ENCODE data around the gene PPT2.
"Not testable (repeated sequence)": the region's sequence is repeated elsewhere in the genome, so short reads cannot be mapped to it uniquely, and the experiment has no call there.

Gene PPT2

DNA sequence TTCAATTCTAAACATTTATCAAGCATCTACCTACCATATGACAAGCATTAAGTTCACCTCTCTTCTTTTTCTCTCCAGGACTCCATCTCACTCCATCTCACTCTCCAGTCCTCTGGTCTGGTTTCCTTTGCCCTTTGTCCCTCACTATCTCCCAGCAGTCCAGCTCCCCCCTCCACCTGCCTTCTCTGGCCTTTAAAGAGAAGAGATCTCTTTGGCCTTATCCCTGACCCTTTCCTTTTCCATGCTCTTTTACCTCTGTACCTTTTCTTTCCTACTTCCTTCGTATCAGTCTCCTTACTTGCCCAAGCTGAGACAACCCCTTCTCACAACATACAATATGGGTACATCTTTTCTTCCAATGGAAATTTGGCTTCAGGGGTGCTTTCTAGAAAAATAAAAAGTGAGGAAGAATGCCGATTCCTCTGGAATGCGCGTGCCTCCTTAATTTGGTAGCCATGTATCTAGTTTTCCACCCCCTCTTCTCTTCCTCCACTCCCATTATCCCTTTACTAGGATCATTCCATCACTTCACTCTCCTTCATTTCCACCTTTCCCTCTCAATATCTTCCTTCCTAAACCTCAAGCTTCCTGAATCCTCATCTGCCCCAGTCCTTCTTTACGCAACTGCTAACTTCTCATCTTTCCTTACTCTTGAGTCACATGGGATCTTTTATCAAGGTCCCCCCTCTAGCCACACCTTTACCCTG is 22.7 kb downstream of the PPT2 start:
- peak; percentile 74 for DNase-seq (ENCODE audit: low read depth)

DNA sequence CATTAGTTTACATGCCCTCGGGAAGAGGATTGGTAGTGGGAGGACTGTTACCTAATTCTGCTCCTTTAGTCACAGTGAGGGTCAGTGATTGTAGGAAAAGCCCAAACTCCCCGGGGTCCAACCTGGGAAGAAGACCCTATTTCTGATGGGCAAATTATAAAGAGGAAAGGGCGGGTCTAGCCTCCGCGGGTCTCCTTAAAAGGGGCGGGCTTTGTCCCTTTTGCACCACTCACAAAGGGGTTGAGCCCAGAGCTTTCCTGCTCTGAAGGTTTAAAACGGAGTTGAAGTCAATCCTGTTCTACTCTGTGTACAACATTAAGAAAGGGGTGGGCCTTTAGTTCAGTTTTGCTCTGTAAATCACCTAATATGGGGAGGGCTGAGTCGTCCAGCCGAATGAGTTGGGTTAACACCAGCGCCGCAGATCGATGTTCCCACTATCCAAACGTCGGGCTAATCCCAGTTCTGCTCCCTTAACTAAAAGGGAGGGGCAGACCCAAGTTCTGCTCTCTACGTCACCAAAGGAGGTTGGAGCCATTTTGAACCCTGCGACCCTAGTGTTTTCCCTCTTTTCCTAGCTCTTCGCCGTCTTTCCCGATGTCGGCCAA is 23.3 kb downstream of the PPT2 start:
- no peak for DNase-seq (ENCODE audit: low read depth)

DNA sequence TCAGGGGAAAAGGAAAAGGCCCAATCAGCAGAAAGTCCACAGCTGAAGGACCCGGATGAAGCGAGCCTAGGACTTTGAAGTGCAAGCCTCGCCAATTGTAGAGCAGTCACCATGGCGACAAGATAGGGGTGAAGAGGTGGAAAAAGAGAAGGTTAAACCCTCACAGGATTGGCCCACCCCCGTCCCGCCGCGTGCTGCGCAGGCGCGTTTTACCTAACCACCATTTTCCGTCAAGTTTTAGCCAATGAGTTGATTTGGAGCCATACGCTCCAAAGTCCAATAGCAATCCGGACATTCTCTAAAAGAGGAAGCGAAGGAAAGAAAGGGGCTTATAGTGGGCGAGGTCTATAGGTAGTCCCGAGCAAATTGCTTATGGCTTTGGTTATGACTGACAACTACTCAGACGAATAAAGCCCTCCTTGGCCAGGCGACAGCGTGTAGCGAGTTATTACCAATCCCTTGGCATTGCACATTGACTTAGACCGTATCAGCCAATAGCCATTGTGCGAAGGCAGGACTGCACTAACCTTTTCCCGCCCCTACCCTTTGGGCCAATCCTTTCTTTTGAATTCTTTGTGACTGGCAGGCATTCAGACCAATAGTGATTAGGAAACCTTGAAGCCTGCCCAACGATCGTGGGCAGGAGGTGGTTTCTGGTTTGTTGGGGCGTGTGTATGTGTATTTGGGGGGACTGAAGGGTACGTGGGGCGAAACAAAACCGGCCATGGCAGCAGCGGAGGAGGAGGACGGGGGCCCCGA is 24.0 kb downstream of the PPT2 start, which contains the start of gene RNF5:
TSS of gene RNF5 (plus strand) at position 618 of the 759 bp plus-strand sequence. CDS start at position 725, 107 bp downstream.
- DNase-seq (ENCODE audit: low read depth), result peak; percentile 100

DNA sequence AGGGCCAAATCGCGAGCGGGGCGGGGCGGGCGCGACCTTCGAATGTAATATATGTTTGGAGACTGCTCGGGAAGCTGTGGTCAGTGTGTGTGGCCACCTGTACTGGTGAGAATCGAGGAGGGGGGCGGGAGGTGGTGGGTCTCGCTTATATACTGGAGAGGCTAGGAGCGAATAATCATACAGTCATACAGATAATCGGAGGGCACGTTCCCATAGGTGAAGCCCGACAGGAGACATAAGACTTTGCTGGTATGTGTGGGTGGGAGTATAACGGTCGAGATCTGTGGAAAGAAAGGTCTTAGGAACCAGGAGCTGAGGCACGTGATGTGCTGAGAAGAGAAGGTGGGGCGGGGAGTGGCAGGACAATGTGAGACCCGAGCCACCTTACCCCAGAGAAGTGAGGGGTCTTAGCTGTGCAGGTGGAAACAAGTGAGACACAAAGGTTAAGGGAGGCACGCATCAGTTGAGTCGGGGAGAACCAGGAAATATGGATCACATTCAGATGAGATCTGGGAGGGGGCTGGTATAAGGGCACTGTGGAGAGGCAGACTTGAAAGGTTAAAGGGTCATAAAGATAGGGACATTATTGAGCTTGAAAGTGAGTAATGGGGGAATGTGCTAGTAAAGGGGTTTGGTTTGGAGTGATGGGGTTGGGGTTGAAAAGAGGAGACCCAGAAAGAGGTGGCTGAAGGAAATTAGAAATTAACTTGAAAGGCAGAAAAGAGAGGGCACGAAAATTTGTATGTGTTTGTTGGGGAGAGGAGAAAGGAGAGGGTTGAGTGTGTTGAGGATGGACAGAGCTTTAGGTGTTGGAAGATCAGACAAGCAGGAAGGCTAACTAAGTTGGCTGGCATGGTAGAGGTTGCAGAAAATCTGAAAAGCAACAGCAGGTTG is 24.9 kb downstream of the PPT2 start:
- DNase-seq (ENCODE audit: low read depth), result no peak

DNA sequence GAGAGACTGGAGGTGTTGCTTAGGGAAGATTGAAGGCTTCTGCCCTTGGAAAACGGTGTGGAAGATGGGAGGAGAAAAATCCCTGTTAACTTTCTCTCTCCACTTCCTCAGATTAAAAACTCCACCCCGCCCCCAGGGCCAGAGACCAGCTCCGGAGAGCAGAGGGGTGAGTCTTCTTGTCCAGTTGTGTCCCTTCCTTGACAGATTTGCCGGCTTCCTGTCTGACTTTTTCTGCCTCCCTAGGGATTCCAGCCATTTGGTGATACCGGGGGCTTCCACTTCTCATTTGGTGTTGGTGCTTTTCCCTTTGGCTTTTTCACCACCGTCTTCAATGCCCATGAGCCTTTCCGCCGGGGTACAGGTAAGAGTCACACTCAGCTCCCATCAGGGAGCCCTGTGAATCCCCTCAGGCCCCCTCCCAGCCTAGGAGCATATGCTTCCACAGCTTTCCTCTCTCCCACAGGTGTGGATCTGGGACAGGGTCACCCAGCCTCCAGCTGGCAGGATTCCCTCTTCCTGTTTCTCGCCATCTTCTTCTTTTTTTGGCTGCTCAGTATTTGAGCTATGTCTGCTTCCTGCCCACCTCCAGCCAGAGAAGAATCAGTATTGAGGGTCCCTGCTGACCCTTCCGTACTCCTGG is 25.9 kb downstream of the PPT2 start:
- DNase-seq (ENCODE audit: low read depth), result no peak

DNA sequence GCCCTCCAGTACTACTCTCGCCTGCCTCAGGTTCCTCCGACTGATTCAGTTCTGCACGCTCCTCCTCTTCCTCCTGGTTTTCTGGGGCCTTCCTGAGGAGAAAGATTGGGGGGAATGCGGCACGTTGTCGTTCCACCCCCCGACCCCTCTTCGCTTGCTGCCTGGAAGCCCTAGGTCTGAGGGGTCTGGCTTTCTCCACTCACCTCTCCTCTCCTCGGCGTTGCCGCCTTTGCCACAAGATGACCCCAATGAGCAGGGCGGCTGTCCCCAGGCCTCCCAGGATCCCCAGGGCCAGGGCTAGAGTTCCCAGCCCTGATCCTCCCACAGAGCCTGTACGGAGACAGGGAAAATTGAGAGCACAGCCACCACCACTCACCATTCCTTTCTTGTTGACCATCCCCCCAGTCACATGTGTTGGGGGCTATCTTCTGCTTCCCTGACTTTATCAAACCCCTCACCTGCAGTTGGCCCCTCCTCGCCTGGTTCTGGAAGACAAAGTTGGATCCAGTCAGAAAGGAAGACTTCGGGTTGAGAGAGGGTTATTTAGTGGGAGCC is 27.3 kb downstream of the PPT2 start:
- DNase-seq (ENCODE audit: low read depth), result no peak

DNA sequence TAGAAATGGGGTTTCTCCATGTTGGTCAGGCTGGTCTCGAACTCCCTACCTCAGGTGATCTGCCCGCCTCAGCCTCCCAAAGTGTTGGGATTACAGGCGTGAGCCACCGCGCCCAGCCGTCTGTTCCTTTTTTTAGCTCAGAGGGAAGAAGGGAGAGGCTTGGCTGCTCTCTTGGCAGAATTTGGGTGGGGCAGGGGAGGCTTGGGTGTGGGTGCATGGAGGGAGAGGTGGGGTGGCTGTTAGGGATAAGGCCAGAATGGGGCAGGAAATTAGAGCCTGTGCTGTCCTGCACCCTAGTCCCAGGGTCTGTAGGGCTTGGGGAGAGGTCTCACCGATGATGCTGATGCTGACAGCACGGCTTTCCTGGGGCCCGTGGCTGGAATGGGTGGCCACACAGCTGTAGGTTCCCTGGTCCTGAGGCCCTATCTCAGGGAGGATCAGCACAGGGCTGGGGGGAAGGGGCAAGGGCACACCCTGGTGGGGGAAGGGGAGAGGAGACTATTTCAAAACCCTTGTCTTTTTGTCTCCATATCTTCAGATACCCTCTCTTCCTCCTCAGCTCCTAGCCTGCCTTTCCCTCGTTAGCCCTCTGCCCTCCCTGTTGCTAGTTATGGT is 28.1 kb downstream of the PPT2 start:
- no peak for DNase-seq (ENCODE audit: low read depth)

DNA sequence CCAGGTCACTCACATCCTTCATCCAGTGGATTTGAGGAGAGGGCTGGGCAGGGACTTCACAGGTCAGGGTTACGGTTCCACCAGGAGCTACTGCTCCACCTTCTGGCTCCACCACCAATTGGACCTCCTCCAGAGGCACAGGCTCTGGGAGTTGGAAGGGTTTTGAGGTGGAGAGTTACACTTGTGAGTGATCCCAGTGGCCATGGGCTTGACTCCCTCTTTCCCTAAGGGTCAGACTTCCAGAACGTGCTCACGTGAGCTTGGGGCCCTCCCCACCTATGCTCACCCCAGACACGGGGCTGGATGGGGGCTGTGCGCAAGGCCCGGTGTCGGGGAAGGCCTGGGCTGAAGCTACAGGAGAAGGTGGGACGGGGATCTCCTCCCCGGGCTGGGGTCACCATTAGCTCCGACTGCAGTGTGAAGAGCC is 28.6 kb downstream of the PPT2 start:
- no peak for DNase-seq (ENCODE audit: low read depth)

DNA sequence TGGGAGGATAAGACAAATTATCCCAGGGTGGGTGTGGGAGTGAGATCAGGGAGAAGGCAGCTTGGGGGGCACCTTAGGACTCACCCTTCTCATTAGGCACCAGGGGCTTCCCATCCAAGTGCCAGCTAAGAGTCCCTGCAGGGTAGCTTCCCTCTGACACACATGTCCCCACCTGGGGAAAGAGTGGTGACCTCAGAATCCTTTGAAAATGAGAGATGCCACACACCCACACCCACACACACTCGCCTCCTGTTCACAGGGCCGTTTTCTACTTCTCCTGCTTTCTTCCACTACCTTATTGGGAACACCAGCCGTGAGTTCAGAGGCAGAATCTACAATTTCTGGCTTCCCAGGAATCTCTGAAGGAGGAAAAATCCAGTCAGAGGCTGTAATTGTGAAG is 29.1 kb downstream of the PPT2 start:
- DNase-seq (ENCODE audit: low read depth), result no peak

DNA sequence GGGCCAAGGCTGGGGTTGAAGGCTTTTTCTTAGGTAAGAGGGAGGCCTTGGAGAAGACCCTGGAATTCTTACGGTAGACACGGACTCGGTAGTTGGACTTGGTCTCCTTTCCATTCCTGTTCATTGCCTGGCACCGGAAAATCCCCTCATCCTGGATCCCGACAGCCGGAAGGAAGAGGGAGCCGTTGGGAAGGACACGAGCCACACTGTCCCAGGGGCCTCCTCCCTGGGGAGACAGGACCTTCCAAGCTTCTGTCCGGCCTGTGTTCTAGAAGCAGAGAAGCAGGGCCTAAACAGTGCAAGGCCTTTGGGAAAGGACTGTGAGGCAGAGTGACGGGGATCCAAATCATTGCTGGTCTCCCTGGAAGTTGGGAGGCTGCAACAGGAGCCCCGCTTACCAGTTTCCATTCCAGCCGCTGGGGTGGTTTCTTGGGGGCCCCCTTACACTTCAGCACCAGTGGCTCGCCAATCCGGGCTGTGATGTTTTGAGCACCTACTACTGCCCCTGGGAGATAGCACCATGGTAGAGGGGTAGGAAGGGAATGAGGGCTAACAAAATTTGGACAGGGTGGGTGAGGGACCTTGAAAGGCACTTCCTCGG is 29.6 kb downstream of the PPT2 start:
- no peak for DNase-seq (ENCODE audit: low read depth)

DNA sequence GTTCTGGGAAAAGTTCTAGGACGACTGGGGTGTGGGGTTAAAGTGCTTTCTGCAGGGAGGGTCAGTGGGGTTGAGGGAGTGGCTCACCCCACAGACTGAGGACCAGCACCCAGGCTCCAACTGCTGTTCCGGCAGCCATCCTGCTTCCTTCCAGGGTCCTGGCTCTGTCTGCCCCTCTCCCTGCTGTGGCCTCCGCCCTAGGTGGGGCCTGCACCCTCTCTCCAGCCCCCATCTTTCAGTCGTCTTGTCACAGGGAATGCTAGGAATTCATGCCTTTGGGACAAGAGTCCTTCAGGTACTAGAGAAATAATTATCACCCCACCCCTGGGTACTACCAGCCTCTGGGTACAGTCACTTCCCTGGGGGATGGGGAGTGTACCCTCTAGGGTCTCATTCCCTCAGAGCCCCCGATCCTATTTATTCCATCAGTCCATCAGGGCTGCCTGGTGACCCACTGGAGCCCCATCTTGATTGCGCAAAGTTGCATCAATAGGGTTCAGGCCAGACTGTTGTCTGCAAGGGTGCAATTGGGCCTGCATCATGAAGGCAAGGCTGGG is 30.2 kb downstream of the PPT2 start, which contains the start of gene AGER:
TSS of gene AGER (minus strand) at position 170 of the 557 bp plus-strand sequence. CDS start at position 139, 31 bp downstream.
- DNase-seq (ENCODE audit: low read depth), result no peak

DNA sequence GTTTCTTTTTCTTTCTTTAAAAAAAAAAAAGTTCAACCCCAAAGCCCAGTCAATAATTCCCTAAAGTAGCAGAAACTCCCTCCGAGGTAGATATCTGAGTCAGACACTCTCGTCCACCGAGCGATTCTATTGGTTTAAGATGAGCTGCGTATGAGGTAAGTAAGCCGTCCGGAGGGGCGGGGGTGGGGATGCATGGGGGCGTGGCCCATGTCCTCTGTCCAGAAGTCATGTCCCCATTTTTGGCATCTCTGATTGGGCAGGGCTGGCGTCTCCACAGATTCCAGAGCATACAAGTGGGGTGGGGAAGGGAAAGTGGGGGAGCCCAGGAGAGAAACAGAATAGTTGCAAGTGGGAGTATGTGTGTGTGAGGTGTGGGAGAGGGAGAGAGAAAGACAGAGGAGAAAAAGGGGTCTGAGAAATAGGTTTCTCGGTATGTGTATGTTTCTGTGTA is 31.8 kb downstream of the PPT2 start:
- peak; percentile 89 for DNase-seq (ENCODE audit: low read depth)

DNA sequence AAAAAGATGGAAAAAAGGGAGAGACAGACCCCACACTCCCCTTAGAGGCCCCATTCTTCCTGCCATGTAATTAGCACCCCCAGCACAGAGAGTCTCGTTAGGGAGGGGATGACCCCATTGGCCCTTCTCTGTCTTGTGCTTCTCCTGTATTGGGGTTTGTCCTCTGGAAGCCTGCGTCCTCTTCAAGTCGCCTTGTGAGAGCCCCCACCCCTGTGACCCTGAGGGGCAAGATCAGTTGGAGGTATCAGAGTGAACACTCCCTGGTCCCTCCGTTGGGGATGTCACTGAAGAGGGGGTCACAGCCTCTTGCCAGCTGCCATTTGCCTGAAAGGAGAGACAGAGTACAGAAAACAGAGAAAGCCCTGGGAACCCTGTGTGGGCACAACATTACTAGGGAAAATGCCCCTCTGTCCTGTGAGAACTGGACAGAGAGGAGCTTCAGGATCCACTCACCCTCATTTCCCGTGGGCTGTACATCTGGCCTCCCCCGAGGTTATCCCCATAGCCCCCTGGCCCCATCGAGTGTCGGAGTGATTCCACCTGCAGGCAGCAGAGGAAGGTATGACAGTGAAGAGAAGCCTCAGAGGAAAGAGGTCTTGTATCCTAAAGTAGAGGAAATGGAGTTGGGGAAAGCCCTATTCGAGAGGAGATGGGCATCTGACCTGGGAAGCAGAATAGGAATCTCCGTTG is 32.4 kb downstream of the PPT2 start:
- DNase-seq (ENCODE audit: low read depth), result not testable (repeated sequence)

DNA sequence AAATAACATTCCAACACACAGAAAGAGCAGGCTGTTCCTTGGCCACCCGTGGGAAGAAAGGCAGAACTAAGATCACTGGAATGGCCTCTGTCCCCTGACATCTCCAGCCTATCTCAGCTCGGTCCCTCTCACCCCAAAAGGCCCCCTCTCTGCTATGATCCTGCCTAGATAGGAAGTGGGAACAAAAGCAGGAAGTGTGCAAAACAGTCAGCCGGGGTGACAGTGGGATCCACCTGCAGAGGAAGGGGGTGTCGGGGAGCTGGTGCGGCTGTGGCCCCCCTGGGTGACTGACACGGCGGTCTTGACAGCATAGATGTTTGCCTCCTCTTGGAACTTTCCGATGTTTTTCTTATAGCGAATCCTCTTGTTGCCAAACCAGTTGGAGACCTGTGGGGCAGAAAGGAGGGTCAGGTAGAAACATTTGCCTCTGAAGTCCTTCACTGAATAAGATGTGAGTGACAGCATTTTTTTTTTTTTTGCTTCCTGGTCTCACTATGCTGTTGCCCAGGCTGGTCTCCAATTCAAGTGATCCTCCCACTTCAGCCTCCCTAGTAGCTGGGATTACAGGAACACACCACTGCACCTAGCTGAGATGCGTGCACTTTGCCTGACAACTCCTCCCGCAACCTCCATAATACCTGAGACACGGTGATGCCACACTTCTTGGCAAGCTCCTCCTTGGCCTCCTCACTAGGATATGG is 33.2 kb downstream of the PPT2 start:
- no peak for DNase-seq (ENCODE audit: low read depth)

DNA sequence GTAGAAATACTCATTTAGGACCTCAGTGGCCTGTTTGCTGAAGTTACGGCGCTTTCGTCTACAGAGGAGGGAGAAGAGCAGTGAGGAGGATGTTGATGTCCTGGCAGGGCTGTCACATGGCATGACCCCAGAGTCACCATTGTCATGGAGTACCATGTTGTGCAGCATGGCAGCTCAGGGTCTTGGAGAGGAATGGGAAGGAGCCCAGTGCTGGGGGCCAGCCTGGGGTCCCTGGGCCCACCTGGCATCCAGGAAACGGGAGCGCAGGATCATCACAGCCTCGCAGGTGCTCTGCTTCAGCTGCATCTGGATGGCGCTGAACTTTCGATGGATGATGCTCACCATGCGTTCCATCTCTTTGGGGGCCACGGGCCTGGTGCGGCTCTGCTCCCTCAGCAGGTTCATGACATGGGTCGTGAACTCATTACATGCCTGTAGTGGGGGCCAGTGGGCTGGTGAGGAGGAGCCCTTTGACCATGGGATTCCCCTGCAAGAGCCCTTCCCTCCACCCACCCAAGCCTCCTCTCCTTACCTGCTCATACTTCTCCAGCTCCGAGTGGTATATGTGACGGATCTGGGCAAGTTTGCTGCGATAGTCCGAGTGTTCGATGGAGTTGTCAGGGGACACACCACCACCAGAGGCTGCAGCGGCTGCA is 33.9 kb downstream of the PPT2 start:
- not testable (repeated sequence) for DNase-seq (ENCODE audit: low read depth)

DNA sequence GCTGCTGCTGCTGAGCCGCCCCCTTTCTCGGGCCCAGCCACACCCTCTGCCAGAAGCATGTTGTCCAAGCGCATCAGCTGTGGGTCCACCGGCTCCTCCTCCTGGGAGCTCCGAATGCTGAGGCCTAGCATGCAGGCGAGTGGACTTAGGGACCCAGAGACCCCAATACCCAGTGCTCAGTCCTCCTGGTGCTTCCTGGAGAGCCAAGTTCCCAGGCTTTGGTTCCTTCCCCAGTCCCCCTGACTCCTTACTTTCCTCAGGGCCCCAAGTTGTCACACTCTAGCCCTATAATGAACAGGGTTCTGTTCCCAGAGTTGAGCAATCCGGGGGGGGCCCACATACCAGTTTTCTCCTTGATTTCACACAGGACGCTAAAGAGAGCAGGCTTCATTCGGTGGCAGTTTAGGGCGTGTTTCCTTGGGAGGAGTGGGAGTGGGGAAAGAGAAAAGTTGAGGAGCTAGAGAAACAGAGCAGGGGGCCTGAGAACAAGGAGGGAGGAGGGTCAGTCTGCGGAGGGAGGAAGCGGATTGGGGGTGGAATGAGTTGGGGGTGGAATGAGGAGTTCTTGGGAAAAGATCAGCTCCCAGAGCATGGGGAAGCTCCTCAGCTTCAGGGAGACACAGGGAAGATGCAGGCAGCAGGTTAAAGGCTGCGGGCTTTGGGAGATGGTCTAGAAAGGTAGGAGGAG is 34.6 kb downstream of the PPT2 start:
- DNase-seq (ENCODE audit: low read depth), result peak; percentile 32

DNA sequence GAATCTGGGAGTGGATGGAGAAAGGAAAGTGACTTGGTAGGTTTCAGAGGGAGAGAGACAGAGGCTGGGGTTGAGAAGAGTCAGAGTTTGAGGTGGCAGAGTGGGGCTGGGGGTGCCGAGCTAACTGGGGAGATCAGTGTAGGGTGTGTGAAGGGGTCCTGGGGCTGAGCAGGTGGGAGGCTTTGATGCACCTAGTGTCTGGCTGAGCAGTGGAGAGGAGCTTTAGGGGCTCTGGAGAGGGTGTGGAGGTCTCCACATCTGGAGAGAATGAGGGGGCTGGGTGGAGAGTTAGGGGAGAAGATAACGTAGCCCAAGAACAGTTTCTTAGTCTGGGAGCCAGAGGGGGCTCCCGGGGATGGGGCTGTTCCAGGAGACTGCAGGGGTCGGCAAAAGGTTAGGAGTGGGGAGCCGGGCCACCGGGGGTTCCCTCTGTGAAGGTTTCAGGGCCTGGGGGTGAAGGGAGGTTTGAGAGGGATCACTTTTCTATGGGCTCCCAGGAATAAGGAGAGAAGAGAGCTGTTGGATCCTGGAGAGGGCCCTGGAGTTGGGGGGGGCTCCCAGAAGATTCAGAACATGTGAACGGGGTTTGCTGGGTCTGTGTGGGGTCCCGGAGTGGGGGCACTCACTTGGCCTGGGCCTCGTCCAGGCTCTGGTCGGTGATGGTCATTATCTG is 35.3 kb downstream of the PPT2 start:
- no peak for DNase-seq (ENCODE audit: low read depth)

All from fibroblast of gingiva (primary cell).